PC-3 (cell line): ENCODE data around the gene SETDB1.

Source experiments
- EZH2 ChIP-seq: fragments of 300-600 bp; sonication (generic); IDR thresholded peaks from one replicate; pipeline ENCODE4 v1.6.1; 2017; ENCODE audit warnings: antibody characterized with exemption, mild to moderate bottlenecking, low read length; ENCODE audit not compliant: unreplicated experiment
- EZH2phosphoT487 ChIP-seq: fragments of 300-600 bp; sonication (generic); IDR thresholded peaks from 2 replicates; pipeline ENCODE4 v1.6.1; 2018; ENCODE audit warnings: mild to moderate bottlenecking, antibody characterized with exemption, low read length, borderline replicate concordance
- TF ChIP-seq, protein P1 (sequence below): fragments of 300-600 bp; sonication (generic); conservative IDR thresholded peaks from 2 replicates; pipeline ENCODE4 v1.5.1; 2017; ENCODE audit warnings: antibody characterized with exemption, low read depth, mild to moderate bottlenecking, low read length

DNA sequence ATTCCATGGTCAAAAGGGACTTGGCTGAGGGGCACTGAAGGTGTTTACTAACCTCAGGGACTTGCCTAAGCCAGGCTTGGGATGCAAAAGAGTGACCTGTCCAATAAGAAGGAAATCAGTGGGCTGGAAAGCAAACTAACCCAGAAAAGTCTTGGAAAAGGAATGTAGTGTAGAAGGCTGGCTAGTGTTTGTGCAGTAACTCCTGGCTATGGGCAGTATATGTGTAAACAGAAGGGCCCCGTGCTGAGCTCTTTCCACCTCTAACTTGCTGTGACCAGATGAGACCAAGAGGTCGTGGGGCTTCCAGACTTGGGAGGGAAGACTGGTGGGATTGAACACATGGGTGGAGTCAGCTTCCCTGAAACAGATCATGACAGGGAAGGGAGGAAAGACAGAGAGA, 76.4 kb downstream of the SETDB1 start:
- TF ChIP-seq, protein P1, sequence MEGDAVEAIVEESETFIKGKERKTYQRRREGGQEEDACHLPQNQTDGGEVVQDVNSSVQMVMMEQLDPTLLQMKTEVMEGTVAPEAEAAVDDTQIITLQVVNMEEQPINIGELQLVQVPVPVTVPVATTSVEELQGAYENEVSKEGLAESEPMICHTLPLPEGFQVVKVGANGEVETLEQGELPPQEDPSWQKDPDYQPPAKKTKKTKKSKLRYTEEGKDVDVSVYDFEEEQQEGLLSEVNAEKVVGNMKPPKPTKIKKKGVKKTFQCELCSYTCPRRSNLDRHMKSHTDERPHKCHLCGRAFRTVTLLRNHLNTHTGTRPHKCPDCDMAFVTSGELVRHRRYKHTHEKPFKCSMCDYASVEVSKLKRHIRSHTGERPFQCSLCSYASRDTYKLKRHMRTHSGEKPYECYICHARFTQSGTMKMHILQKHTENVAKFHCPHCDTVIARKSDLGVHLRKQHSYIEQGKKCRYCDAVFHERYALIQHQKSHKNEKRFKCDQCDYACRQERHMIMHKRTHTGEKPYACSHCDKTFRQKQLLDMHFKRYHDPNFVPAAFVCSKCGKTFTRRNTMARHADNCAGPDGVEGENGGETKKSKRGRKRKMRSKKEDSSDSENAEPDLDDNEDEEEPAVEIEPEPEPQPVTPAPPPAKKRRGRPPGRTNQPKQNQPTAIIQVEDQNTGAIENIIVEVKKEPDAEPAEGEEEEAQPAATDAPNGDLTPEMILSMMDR: no peak
- TF ChIP-seq EZH2phosphoT487 (no peak), EZH2 (no peak)
